H1 (cell line): ENCODE data around the gene OOEP. TPM values are rescaled to one million over a fixed set of nuclear protein-coding genes. Genes with fewer than 3 reads are reported as not detected.

Source experiments
- CHD7 ChIP-seq: fragments of 300-600 bp; sonication (generic); IDR thresholded peaks from 2 replicates; pipeline ENCODE4 v1.7.1; 2012; ENCODE audit warnings: low read length, moderate library complexity, mild to moderate bottlenecking, inconsistent platforms; ENCODE audit not compliant: insufficient replicate concordance
- CREB1 ChIP-seq: IDR thresholded peaks from 2 replicates; pipeline ENCODE4 v1.6.1; 2012; ENCODE audit warnings: inconsistent platforms
- E2F6 ChIP-seq: IDR thresholded peaks from 2 replicates; pipeline ENCODE4 v1.6.1; 2012; ENCODE audit warnings: inconsistent platforms
- FOSL1 ChIP-seq: IDR thresholded peaks from 2 replicates; pipeline ENCODE4 v1.6.1; 2011; ENCODE audit warnings: mild to moderate bottlenecking, low read depth, low read length, moderate library complexity; ENCODE audit not compliant: insufficient read depth
- MAFK ChIP-seq: IDR thresholded peaks from 2 replicates; pipeline ENCODE4 v1.6.1; 2012; ENCODE audit warnings: low read depth, mild to moderate bottlenecking, improper control_type of control experiment, low read length
- POLR2A ChIP-seq, 2 experiments: IDR thresholded peaks; 1 replicate in 1 of 2; 2 replicates in 1 of 2; pipeline ENCODE4 v1.6.1; 2011; ENCODE audit warnings: low read depth in 2 of 2, low read length in 2 of 2, mild to moderate bottlenecking in 2 of 2; ENCODE audit errors: control extremely low read depth in 1 of 2
- POLR2AphosphoS5 ChIP-seq: IDR thresholded peaks from 2 replicates; pipeline ENCODE4 v1.6.1; 2011; ENCODE audit warnings: low read depth, low read length
- RBBP5 ChIP-seq: IDR thresholded peaks from 2 replicates; pipeline ENCODE4 v1.7.1; 2012; ENCODE audit warnings: low read depth, mild to moderate bottlenecking, inconsistent platforms, low read length, moderate library complexity, borderline replicate concordance
- RFX5 ChIP-seq: IDR thresholded peaks from 2 replicates; pipeline ENCODE4 v1.6.1; 2011; ENCODE audit warnings: low read depth, low read length, improper control_type of control experiment, borderline replicate concordance
- RXRA ChIP-seq: IDR thresholded peaks from 2 replicates; pipeline ENCODE4 v1.6.1; 2011; ENCODE audit warnings: low read depth, mild to moderate bottlenecking, low read length, moderate library complexity; ENCODE audit not compliant: insufficient read depth
- TBP ChIP-seq: IDR thresholded peaks from 2 replicates; pipeline ENCODE4 v1.6.1; 2011; ENCODE audit warnings: low read depth, low read length, improper control_type of control experiment
- polyA plus RNA-seq, 7 experiments: library from polyadenylated mRNA; depleted of rRNA in 3 of 7; stranded (reverse) in 5 of 7; unstranded in 2 of 7; fragments of >200 nt in 5 of 7; fragments of 200-250 nt in 2 of 7; gene quantifications; 1 replicate in 5 of 7; 2 replicates in 1 of 7; 4 replicates in 1 of 7; pipeline versions ENCODE4 v1.2.1 to v1.2.3, GENCODE V29; 2011 to 2013; ENCODE audit warnings: missing spikeins in 2 of 7, mixed read lengths in 2 of 7
- total RNA-seq: library from RNA; stranded (reverse); fragmentation: NEBNext Ultra II Directional; extraction: Animal tissue kit (Norgen Biotek cat#: 25700); gene quantifications from 2 replicates; pipeline ENCODE4 v1.2.1, GENCODE V29; 2021

Gene OOEP
- total and polyA plus RNA-seq, 2 of the 8 experiments (the other 6 are each of a cell fraction or from before 2014, with no cell fraction given) = 0.20 to 0.41 TPM

- TF ChIP-seq E2F6 = no peak
- TF ChIP-seq FOSL1 = no peak
- TF ChIP-seq POLR2AphosphoS5 = no peak
- no peak for TF ChIP-seq CHD7
- no peak for TF ChIP-seq CREB1
- TF ChIP-seq RBBP5 = no peak
- TF ChIP-seq MAFK = no peak
- TF ChIP-seq RFX5 = no peak
- TF ChIP-seq TBP = no peak
- no peak for TF ChIP-seq RXRA
- no peak for TF ChIP-seq POLR2A (IDR thresholded peaks at IDR 0.05; ENCODE audit: control extremely low read depth in 1 of 2, low read depth in 2 of 2, low read length in 2 of 2)
Measured at GRCh38 chr6:73328790-73329189, 40.9 kb downstream of the OOEP start (continued).
